HL-60 (cell line): ENCODE data around the gene RMND5B.
"Not testable (repeated sequence)": the region's sequence is repeated elsewhere in the genome, so short reads cannot be mapped to it uniquely, and the experiment has no call there.

ENCODE experiments used
- DNase-seq, 2 experiments: peaks; one replicate each; pipeline ENCODE4 v3.0.0-alpha.2; 2010 to 2020; ENCODE audit warnings: low read depth in 1 of 2, low spot score in 1 of 2
- H3K27ac ChIP-seq: fragments of 250-450 bp; sonication (Bioruptor Pico); replicated peaks from 2 replicates; pipeline ENCODE4 v1.5.1; 2020; ENCODE audit warnings: mild to moderate bottlenecking, moderate library complexity
- H3K27me3 ChIP-seq: fragments of 250-450 bp; sonication (Bioruptor Pico); 2 replicates; pipeline ENCODE4 v1.5.1; 2021; ENCODE audit warnings: mild to moderate bottlenecking, moderate library complexity; ENCODE audit not compliant: insufficient read depth, poor library complexity, severe bottlenecking
- H3K4me3 ChIP-seq: replicated peaks from 2 replicates; pipeline ENCODE4 v1.5.1; 2011; ENCODE audit warnings: mild to moderate bottlenecking, control low read depth, low read length; ENCODE audit not compliant: insufficient read depth
- CTCF ChIP-seq: IDR thresholded peaks from one replicate; pipeline ENCODE4 v1.5.1; 2011; ENCODE audit warnings: low read length, control low read depth, inconsistent platforms; ENCODE audit not compliant: insufficient read depth
- GABPA ChIP-seq: IDR thresholded peaks from 2 replicates; pipeline ENCODE4 v1.6.1; 2012; ENCODE audit warnings: low read depth
- POLR2AphosphoS5 ChIP-seq: IDR thresholded peaks from 2 replicates; pipeline ENCODE4 v1.6.1; 2012; ENCODE audit warnings: low read depth
- REST ChIP-seq: IDR thresholded peaks from 2 replicates; pipeline ENCODE4 v1.6.1; 2012; ENCODE audit warnings: low read depth; ENCODE audit not compliant: insufficient replicate concordance
- SPI1 ChIP-seq: IDR thresholded peaks from 2 replicates; pipeline ENCODE4 v1.6.1; 2012; ENCODE audit warnings: low read depth, mild to moderate bottlenecking, borderline replicate concordance

The RMND5B gene

DNA sequence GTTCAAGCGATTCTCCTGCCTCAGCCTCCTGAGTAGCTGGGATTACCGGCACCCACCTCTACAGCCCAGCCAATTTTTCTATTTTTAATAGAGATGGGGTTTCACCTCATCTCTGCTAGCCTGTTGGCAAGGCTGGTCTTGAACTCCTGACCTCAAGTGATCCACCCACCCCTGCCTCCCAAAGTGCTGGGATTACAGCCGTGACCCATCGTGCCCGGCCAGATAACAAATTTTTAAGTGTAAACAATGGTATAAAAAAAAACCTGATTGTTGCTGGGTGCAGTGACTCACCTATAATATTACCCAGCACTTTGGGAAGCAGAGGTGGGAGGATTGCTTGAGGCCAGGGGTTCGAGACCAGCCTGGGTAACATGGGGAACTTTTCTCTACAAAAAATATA is 45.5 kb upstream of the RMND5B start:
- DNase-seq, result no peak

DNA sequence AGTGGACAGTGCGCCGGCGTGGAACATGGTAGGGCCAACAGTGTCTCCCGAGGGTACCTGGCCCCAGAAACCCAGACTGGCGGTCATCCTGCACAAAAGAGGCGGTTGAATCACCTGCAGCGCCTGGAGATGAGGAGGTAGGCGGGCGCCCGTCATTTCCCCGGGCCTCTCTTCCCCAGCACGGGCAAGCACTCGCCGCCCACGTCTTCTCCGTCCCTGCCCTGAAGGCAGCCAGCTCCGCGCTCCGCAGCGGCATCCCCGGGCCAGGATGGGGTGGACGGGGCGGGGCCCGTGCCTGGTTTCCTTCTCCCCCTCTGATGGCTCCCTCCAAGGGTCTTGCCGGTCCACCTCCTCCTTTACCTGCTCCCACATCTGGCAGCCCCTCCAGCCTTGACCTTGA is 44.5 kb upstream of the RMND5B start:
- H3K4me3 ChIP-seq, result no peak overlapping the region
- H3K27ac ChIP-seq, result no peak overlapping the region
- DNase-seq, result no peak
- no peaks in the 10 kb centered on the region for H3K27me3 ChIP-seq
- TF ChIP-seq GABPA, result no peak
- no peak for TF ChIP-seq POLR2AphosphoS5
- TF ChIP-seq CTCF, result no peak
- no peak for TF ChIP-seq REST
- TF ChIP-seq SPI1, result no peak

More for the DNA sequence above, 45.5 kb upstream of the RMND5B start:
- peaks cover 8% of the 10 kb centered on the region for H3K27me3 ChIP-seq
- H3K4me3 ChIP-seq, result no peak overlapping the region
- no peak overlapping the region for H3K27ac ChIP-seq
- TF ChIP-seq CTCF (no peak), POLR2AphosphoS5 (no peak), GABPA (no peak), REST (no peak), SPI1 (no peak)

GRCh38 chr5:178087199-178087598 is 43.6 kb upstream of the RMND5B start:
- H3K4me3 ChIP-seq, DNase-seq, H3K27me3 ChIP-seq, H3K27ac ChIP-seq: not testable (repeated sequence)

GRCh38 chr5:178090856-178091255 is 40.0 kb upstream of the RMND5B start:
- no peak for DNase-seq
- Histone ChIP-seq H3K27me3 (no peaks in the 10 kb centered on the region), H3K4me3 (no peak overlapping the region), H3K27ac (no peak overlapping the region)
- TF ChIP-seq SPI1, result no peak
- TF ChIP-seq CTCF, result no peak
- TF ChIP-seq REST, result no peak
- no peak for TF ChIP-seq GABPA
- TF ChIP-seq POLR2AphosphoS5, result no peak
